IMR-90 (cell line): Measurements from ENCODE around the gene QRFP. TPM values are rescaled to one million over a fixed set of nuclear protein-coding genes. Genes with fewer than 3 reads are reported as not detected.

ENCODE experiments used
- ATAC-seq: fragments of 200-7000 bp; cut with Tn5 transposase; 2 replicates; pipeline ENCODE4 v1.9.1; 2020; ENCODE audit warnings: low read depth, mild to moderate bottlenecking, moderate library complexity
- BruUV-seq: library from RNA; stranded (reverse); fragments of 400-500 nt; replicated peaks from 2 replicates; lab custom pipeline; 2021; lab: Mats Ljungman, UMichigan
- CTCF ChIA-PET: fragments of 300-600 bp; formaldehyde crosslinking; extraction: SDS; loops from one replicate; lab custom pipeline; 2021; ENCODE audit warnings: antibody characterized with exemption; lab: Yijun Ruan, JAX
- POLR2A ChIA-PET: fragments of 300-600 bp; sonication (Branson Sonifier 250); formaldehyde crosslinking; loops from one replicate; lab custom pipeline; 2022; ENCODE audit warnings: antibody characterized with exemption; ENCODE audit not compliant: unreplicated experiment; lab: Charles Lee
- DNase-seq: peaks from one replicate; pipeline ENCODE4 v3.0.0; 2013
- H2AFZ ChIP-seq: replicated peaks from 2 replicates; pipeline ENCODE3; 2013; ENCODE audit warnings: low read length, mild to moderate bottlenecking; ENCODE audit not compliant: poor library complexity
- H2AK5ac ChIP-seq: 2 replicates; pipeline ENCODE4 v1.6.1; 2013; ENCODE audit warnings: low read depth, low read length, inconsistent platforms
- H2AK9ac ChIP-seq: replicated peaks from 2 replicates; pipeline ENCODE3; 2013; ENCODE audit warnings: mild to moderate bottlenecking, low read depth, low read length, moderate library complexity; ENCODE audit not compliant: poor library complexity
- H2BK120ac ChIP-seq: 2 replicates; pipeline ENCODE4 v1.6.1; 2013; ENCODE audit warnings: low read depth, low read length, inconsistent platforms
- H2BK15ac ChIP-seq: 3 replicates; pipeline ENCODE4 v1.6.1; 2013; ENCODE audit warnings: low read depth, low read length, inconsistent platforms
- H2BK20ac ChIP-seq: 2 replicates; pipeline ENCODE4 v1.6.1; 2013; ENCODE audit warnings: low read depth, mild to moderate bottlenecking, inconsistent platforms, low read length, moderate library complexity
- H2BK5ac ChIP-seq: 2 replicates; pipeline ENCODE4 v1.6.1; 2013; ENCODE audit warnings: mild to moderate bottlenecking, low read depth, low read length, inconsistent platforms; ENCODE audit not compliant: poor library complexity, severe bottlenecking
- H3K14ac ChIP-seq: replicated peaks from 2 replicates; pipeline ENCODE4 v1.6.1; 2013; ENCODE audit warnings: low read depth, low read length, inconsistent platforms
- H3K18ac ChIP-seq: 2 replicates; pipeline ENCODE4 v1.6.1; 2013; ENCODE audit warnings: low read depth, low read length, control low read depth
- H3K23ac ChIP-seq: 2 replicates; pipeline ENCODE4 v1.6.1; 2013; ENCODE audit warnings: low read depth, low read length, inconsistent platforms
- H3K27ac ChIP-seq: 2 replicates; pipeline ENCODE4 v1.5.1; 2013; ENCODE audit warnings: mild to moderate bottlenecking, control low read depth, low read length; ENCODE audit not compliant: insufficient read depth
- H3K27me3 ChIP-seq: 2 replicates; pipeline ENCODE4 v1.6.1; 2013; ENCODE audit warnings: low read length; ENCODE audit not compliant: control insufficient read depth, insufficient read depth
- H3K36me3 ChIP-seq: 2 replicates; pipeline ENCODE4 v1.6.1; 2013; ENCODE audit warnings: low read length, mixed read lengths; ENCODE audit not compliant: control insufficient read depth, insufficient read depth
- H3K4ac ChIP-seq: 2 replicates; pipeline ENCODE4 v1.6.1; 2013; ENCODE audit warnings: low read depth, low read length, inconsistent platforms
- H3K4me1 ChIP-seq: 2 replicates; pipeline ENCODE4 v1.6.1; 2013; ENCODE audit warnings: low read length, mixed read lengths; ENCODE audit not compliant: control insufficient read depth, insufficient read depth
- H3K4me2 ChIP-seq: 2 replicates; pipeline ENCODE4 v1.6.1; 2013; ENCODE audit warnings: low read depth, mild to moderate bottlenecking, control low read depth, low read length, moderate library complexity
- H3K4me3 ChIP-seq: 2 replicates; pipeline ENCODE4 v1.5.1; 2013; ENCODE audit warnings: low read depth, mild to moderate bottlenecking, control low read depth, low read length, moderate library complexity; ENCODE audit not compliant: insufficient read depth
- H3K56ac ChIP-seq: 2 replicates; pipeline ENCODE4 v1.6.1; 2013; ENCODE audit warnings: low read length, inconsistent platforms; ENCODE audit not compliant: insufficient read depth; ENCODE audit errors: extremely low read depth
- H3K79me1 ChIP-seq, 2 experiments: 2 replicates each; pipeline ENCODE4 v1.6.1; 2013; ENCODE audit warnings: low read length in 2 of 2, inconsistent platforms in 1 of 2, low read depth in 1 of 2
- H3K9ac ChIP-seq: 2 replicates; pipeline ENCODE4 v1.6.1; 2013; ENCODE audit warnings: low read depth, low read length, control low read depth
- H3K9me1 ChIP-seq: 2 replicates; pipeline ENCODE4 v1.6.1; 2013; ENCODE audit warnings: low read length, inconsistent platforms; ENCODE audit not compliant: insufficient read depth
- H3K9me3 ChIP-seq: 2 replicates; pipeline ENCODE4 v1.6.1; 2013; ENCODE audit warnings: low read length; ENCODE audit not compliant: control insufficient read depth, insufficient read depth
- H4K20me1 ChIP-seq: 2 replicates; pipeline ENCODE4 v1.6.1; 2013; ENCODE audit warnings: low read length, inconsistent platforms; ENCODE audit not compliant: insufficient read depth
- H4K5ac ChIP-seq: 2 replicates; pipeline ENCODE4 v1.6.1; 2013; ENCODE audit warnings: mild to moderate bottlenecking, low read depth, low read length, control low read depth
- H4K8ac ChIP-seq, 2 experiments: 2 replicates each; pipeline ENCODE4 v1.6.1; 2013; ENCODE audit warnings: low read depth in 2 of 2, low read length in 2 of 2, control low read depth in 1 of 2, inconsistent platforms in 1 of 2
- H4K91ac ChIP-seq: 2 replicates; pipeline ENCODE4 v1.6.1; 2013; ENCODE audit warnings: low read depth, low read length, inconsistent platforms; ENCODE audit not compliant: insufficient read depth
- CEBPB ChIP-seq: IDR thresholded peaks from 2 replicates; pipeline ENCODE4 v1.6.1; 2012; ENCODE audit warnings: low read depth, low read length, improper control_type of control experiment
- NFE2L2 ChIP-seq: fragments of 150-350 bp; IDR thresholded peaks from 2 replicates; pipeline ENCODE4 v1.6.1; 2016; ENCODE audit warnings: low read depth, mild to moderate bottlenecking, low read length
- WGBS, 2 experiments: methylation state at CpG; one replicate each; pipeline versions ENCODE4 v1.1.5 to v1.1.7; 2013; ENCODE audit warnings: missing lambda C conversion rate in 2 of 2; ENCODE audit not compliant: insufficient read length in 1 of 2; ENCODE audit errors: extremely low coverage in 2 of 2; 5-methylcytosine and 5-hydroxymethylcytosine counted together
- dilution Hi-C: fragments of 300-500 bp; cut with HindIII; formaldehyde crosslinking; loops from one replicate; pipeline ENCODE4 v1.14.3; 2018; ENCODE audit warnings: low sequenced_read_pairs; ENCODE audit not compliant: unreplicated experiment
- in situ Hi-C: fragments of 300-500 bp; cut with MboI; formaldehyde crosslinking; loops from 3 replicates; pipeline ENCODE4 v1.14.3; 2019; ENCODE audit warnings: low sequenced_read_pairs, inconsistent platforms, mixed read lengths
- intact Hi-C: fragments of 100-400 bp; cut with micrococcal nuclease; formaldehyde crosslinking; loops from 2 replicates; pipeline ENCODE4 v1.10.0; 2022
- polyA plus RNA-seq, 3 experiments: library from polyadenylated mRNA; depleted of rRNA; stranded (reverse); fragments of >200 nt; gene quantifications; 2 replicates each; pipeline ENCODE4 v1.2.3, GENCODE V29; 2012; ENCODE audit warnings: low replicate concordance in 1 of 3
- total RNA-seq: library from RNA; depleted of rRNA; stranded (reverse); fragments of >200 nt; gene quantifications from 2 replicates; pipeline ENCODE4 v1.2.3, GENCODE V29; 2012

QRFP gene
- total and polyA plus RNA-seq, 2 of the 4 experiments (the other 2 are of a cell fraction): not detected

GRCh38 chr9:130845254-130845653, 51.4 kb downstream of the QRFP start:
- CTCF ChIA-PET: interaction anchor here (1.1 to 1.6 kb wide), 2 partner anchors 9 to 144 kb away, joined by 3 to 4 read pairs; no protein-coding TSS in a partner anchor
- Histone ChIP-seq H3K56ac (peak overlapping the region; percentile 60; the same call in 1 of the 2 replicates), H3K9me3 (no peaks in the 10 kb centered on the region), H3K23ac (peak overlapping the region; percentile 83; the same call in 1 of the 2 replicates), H3K4me3 (peak overlapping the region; percentile 12; the same call in 1 of the 2 replicates), H3K4me1 (peaks cover 29% of the 10 kb centered on the region), H2BK5ac (peak overlapping the region; percentile 94), H2BK15ac (peak overlapping the region; percentile 57; the same call in 1 of the 3 replicates), H4K91ac (peak overlapping the region; percentile 75), H4K8ac (peak overlapping the region; percentile 1 to 70), H2AFZ (no peak overlapping the region), H3K27me3 (no peaks in the 10 kb centered on the region), H3K18ac (peak overlapping the region; percentile 71), H2BK120ac (peak overlapping the region; percentile 85), H2AK5ac (peak overlapping the region; percentile 81), H2BK20ac (peak overlapping the region; percentile 30; the same call in 1 of the 2 replicates), H3K14ac (peak overlapping the region; percentile 83), H3K9ac (peak overlapping the region; percentile 64), H3K27ac (peak overlapping the region; percentile 80), H4K20me1 (peaks cover 79% of the 10 kb centered on the region), H3K4me2 (peak overlapping the region; percentile 85), H3K79me1 (peaks cover 4 to 58% of the 10 kb centered on the region in 2 experiments; a peak in 2 of 4 replicates), H3K36me3 (peaks cover 10% of the 10 kb centered on the region), H4K5ac (peak overlapping the region; percentile 50), H3K9me1 (peaks cover 21% of the 10 kb centered on the region), H2AK9ac (peak overlapping the region; percentile 60), H3K4ac (peak overlapping the region; percentile 87)
- dilution Hi-C loops: no loop called here
- TF ChIP-seq NFE2L2 (no peak), CEBPB (peak; percentile 75)
- whole genome bisulfite sequencing, 2 experiments: 80% methylated on average over 2 of the region's 10 CpGs; no CpG with 5 or more reads in 1 of the 2 experiments
- intact Hi-C loops: no loop called here
- no peak for DNase-seq
- no peak for ATAC-seq
- in situ Hi-C loops: no loop called here
- no TSS peak for BruUV-seq
- POLR2A ChIA-PET: no interaction called here
